ENCODE data around the gene DLGAP1.

DLGAP1 gene

DNA sequence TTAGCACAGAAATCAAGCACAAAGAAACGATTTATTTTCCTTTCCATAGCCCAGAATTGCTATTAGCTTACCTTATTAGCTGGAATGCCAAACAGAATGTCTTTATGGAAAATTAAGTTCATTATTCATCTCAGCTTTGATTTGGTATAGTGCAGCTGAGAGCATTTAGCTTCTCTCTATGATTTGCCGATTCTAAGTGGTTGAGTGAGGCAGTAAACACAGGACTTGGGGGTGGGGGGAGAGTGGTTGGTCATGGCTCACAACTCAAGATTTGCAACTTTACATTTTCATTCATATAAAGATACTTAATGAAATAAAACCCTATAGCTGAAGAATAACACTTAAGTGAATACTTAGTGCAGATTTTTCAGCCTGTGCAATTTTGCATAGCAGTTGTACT is 609.9 kb downstream of the DLGAP1 start:
- Histone ChIP-seq H3K36me3 (ENCODE audit: control insufficient read depth in 2 of 2, insufficient read depth in 1 of 2, low read length in 2 of 2) (no peaks in the 10 kb centered on the region), H3K4me3 (ENCODE audit: low read depth, low read length) (no peak overlapping the region), H3K4me1 (ENCODE audit: control insufficient read depth, insufficient read depth, low read length) (no peaks in the 10 kb centered on the region), H3K9me3 (ENCODE audit: control insufficient read depth, insufficient read depth, low read depth, low read length) (no peaks in the 10 kb centered on the region), H3K27ac (ENCODE audit: extremely low read depth, low read depth, low read length) (no peak overlapping the region)
- ChIA-PET CTCF (interaction anchor here (0.6 to 1.6 kb wide), 5 partner anchors 23 to 150 kb away, joined by 3 to 6 read pairs (median 4); no protein-coding TSS in a partner anchor), POLR2A (interaction anchor here (0.6 kb wide), 1 partner anchor 46 kb away, joined by 5 read pairs; no protein-coding TSS in a partner anchor)
- TF ChIP-seq IKZF3 (tag by site-specific recombination; IDR thresholded peaks at IDR 0.05), result no peak
- no peak for TF ChIP-seq HOXA7 (CRISPR knock-in tag; IDR thresholded peaks at IDR 0.05; ENCODE audit: borderline replicate concordance)
- TF ChIP-seq ZNF335 (tag by site-specific recombination; conservative IDR thresholded peaks at IDR 0.05), result no peak
- TF ChIP-seq ZNF626 (tag by site-specific recombination; IDR thresholded peaks at IDR 0.05), result no peak
- TF ChIP-seq, protein P1, sequence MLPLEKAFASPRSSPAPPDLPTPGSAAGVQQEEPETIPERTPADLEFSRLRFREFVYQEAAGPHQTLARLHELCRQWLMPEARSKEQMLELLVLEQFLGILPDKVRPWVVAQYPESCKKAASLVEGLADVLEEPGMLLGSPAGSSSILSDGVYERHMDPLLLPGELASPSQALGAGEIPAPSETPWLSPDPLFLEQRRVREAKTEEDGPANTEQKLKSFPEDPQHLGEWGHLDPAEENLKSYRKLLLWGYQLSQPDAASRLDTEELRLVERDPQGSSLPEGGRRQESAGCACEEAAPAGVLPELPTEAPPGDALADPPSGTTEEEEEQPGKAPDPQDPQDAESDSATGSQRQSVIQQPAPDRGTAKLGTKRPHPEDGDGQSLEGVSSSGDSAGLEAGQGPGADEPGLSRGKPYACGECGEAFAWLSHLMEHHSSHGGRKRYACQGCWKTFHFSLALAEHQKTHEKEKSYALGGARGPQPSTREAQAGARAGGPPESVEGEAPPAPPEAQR (tag by site-specific recombination; IDR thresholded peaks at IDR 0.05), result no peak
- TF ChIP-seq ZBTB1 (tag by site-specific recombination; IDR thresholded peaks at IDR 0.05), result no peak
- TF ChIP-seq ZNF558 (tag by site-specific recombination; IDR thresholded peaks at IDR 0.05), result no peak
- no peak for TF ChIP-seq GLIS2 (tag by site-specific recombination; IDR thresholded peaks at IDR 0.05)
- no peak for TF ChIP-seq ZNF560 (tag by site-specific recombination; IDR thresholded peaks at IDR 0.05; ENCODE audit: borderline replicate concordance)

DNA sequence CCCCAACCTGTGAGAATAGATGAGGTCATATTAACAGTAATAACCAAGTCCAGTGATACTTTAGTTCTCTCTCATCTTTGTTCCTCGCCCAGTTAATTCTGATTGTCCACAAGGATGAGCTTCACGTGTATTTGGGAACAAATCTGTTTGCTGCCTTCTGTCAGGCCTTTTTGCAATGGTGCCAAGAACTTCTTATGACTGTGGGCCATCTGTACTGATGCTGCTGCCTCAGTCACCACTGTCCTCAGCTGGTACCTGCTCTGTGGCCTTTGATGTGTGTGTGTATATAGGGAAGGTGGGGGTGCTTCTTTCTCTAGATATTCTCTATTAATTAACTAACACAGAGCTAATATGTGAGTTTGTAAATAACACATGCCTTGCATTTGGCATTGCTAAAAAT is 612.3 kb downstream of the DLGAP1 start:
- Histone ChIP-seq H3K36me3 (ENCODE audit: control insufficient read depth in 2 of 2, insufficient read depth in 1 of 2, low read length in 2 of 2) (no peaks in the 10 kb centered on the region), H3K27ac (ENCODE audit: extremely low read depth, low read depth, low read length) (no peak overlapping the region)
- CTCF ChIA-PET, result interaction anchor here (0.9 to 1.7 kb wide), 2 partner anchors 152 to 177 kb away, joined by 3 read pairs; no protein-coding TSS in a partner anchor

DNA sequence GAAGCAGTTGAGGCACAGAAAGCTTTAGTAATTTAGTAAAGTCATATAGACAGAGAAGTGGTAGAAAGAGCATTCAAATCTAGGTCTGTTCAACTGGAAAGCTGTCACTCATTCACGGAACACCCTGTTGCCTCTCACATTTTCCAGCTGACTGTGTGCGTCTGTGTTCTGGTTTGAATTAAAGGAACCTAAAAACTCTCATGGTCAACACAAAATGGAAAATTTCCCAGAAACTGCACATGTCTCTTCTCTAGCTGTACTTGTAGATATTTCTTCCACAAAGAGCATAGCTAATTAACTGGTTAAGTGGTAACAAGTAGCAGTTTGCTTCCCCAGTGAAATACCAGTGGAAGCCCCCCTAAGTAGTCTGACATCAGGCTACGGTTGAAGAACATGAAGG is 614.3 kb downstream of the DLGAP1 start:
- H3K9me3 ChIP-seq (ENCODE audit: control insufficient read depth, insufficient read depth, low read depth, low read length), result no peaks in the 10 kb centered on the region
- H3K27ac ChIP-seq (ENCODE audit: extremely low read depth, low read depth, low read length), result no peak overlapping the region
- TF ChIP-seq SP3 (tag by site-specific recombination; IDR thresholded peaks at IDR 0.05), result no peak
- TF ChIP-seq ZNF654 (tag by site-specific recombination; IDR thresholded peaks at IDR 0.05; ENCODE audit: low read depth), result no peak
- no peak for TF ChIP-seq SALL2 (tag by site-specific recombination; IDR thresholded peaks at IDR 0.05; ENCODE audit: borderline replicate concordance)
- TF ChIP-seq ZNF48 (tag by site-specific recombination; IDR thresholded peaks at IDR 0.05), result no peak
- TF ChIP-seq HOXD13 (CRISPR knock-in tag; IDR thresholded peaks at IDR 0.05; ENCODE audit: borderline replicate concordance), result no peak
- no peak for TF ChIP-seq ZSCAN23 (tag by site-specific recombination; IDR thresholded peaks at IDR 0.05)
- TF ChIP-seq ZNF677 (tag by site-specific recombination; IDR thresholded peaks at IDR 0.05), result no peak
- TF ChIP-seq HOXC10 (CRISPR knock-in tag; IDR thresholded peaks at IDR 0.05), result no peak
- TF ChIP-seq ZNF416 (tag by site-specific recombination; IDR thresholded peaks at IDR 0.05), result no peak
- no peak for TF ChIP-seq YY2 (tag by site-specific recombination; IDR thresholded peaks at IDR 0.05)
- TF ChIP-seq, protein P2, sequence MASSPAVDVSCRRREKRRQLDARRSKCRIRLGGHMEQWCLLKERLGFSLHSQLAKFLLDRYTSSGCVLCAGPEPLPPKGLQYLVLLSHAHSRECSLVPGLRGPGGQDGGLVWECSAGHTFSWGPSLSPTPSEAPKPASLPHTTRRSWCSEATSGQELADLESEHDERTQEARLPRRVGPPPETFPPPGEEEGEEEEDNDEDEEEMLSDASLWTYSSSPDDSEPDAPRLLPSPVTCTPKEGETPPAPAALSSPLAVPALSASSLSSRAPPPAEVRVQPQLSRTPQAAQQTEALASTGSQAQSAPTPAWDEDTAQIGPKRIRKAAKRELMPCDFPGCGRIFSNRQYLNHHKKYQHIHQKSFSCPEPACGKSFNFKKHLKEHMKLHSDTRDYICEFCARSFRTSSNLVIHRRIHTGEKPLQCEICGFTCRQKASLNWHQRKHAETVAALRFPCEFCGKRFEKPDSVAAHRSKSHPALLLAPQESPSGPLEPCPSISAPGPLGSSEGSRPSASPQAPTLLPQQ (tag by site-specific recombination; IDR thresholded peaks at IDR 0.05), result no peak
- H3K36me3 ChIP-seq (ENCODE audit: control insufficient read depth in 2 of 2, insufficient read depth in 1 of 2, low read length in 2 of 2), result no peaks in the 10 kb centered on the region
- H3K4me1 ChIP-seq (ENCODE audit: control insufficient read depth, insufficient read depth, low read length), result no peaks in the 10 kb centered on the region
- ChIA-PET POLR2A (no interaction called here), CTCF (interaction anchor here (0.7 to 1.3 kb wide), 3 partner anchors 29 to 123 kb away, joined by 3 to 4 read pairs (median 3); no protein-coding TSS in a partner anchor)
- H3K4me3 ChIP-seq (ENCODE audit: low read depth, low read length), result no peak overlapping the region

More for the DNA sequence above, 612.3 kb downstream of the DLGAP1 start:
- no peak overlapping the region for H3K4me3 ChIP-seq (ENCODE audit: low read depth, low read length)
- POLR2A ChIA-PET, result no interaction called here
- no peaks in the 10 kb centered on the region for H3K4me1 ChIP-seq (ENCODE audit: control insufficient read depth, insufficient read depth, low read length)
- H3K9me3 ChIP-seq (ENCODE audit: control insufficient read depth, insufficient read depth, low read depth, low read length), result no peaks in the 10 kb centered on the region
- TF ChIP-seq ZNF239 (tag by site-specific recombination; IDR thresholded peaks at IDR 0.05) (no peak), SCRT1 (tag by site-specific recombination; IDR thresholded peaks at IDR 0.05; ENCODE audit: borderline replicate concordance) (no peak), ZNF416 (tag by site-specific recombination; IDR thresholded peaks at IDR 0.05) (no peak), ZNF548 (tag by site-specific recombination; IDR thresholded peaks at IDR 0.05) (no peak), SP2 (tag by site-specific recombination; IDR thresholded peaks at IDR 0.05) (no peak), ZNF335 (tag by site-specific recombination; conservative IDR thresholded peaks at IDR 0.05) (no peak), ZNF677 (tag by site-specific recombination; IDR thresholded peaks at IDR 0.05) (no peak), YY1 (tag by site-specific recombination; IDR thresholded peaks at IDR 0.05) (no peak), ZNF830 (tag by site-specific recombination; IDR thresholded peaks at IDR 0.05; ENCODE audit: low read depth) (no peak), ZNF555 (tag by site-specific recombination; conservative IDR thresholded peaks at IDR 0.05) (no peak)
- TF ChIP-seq, protein P3, sequence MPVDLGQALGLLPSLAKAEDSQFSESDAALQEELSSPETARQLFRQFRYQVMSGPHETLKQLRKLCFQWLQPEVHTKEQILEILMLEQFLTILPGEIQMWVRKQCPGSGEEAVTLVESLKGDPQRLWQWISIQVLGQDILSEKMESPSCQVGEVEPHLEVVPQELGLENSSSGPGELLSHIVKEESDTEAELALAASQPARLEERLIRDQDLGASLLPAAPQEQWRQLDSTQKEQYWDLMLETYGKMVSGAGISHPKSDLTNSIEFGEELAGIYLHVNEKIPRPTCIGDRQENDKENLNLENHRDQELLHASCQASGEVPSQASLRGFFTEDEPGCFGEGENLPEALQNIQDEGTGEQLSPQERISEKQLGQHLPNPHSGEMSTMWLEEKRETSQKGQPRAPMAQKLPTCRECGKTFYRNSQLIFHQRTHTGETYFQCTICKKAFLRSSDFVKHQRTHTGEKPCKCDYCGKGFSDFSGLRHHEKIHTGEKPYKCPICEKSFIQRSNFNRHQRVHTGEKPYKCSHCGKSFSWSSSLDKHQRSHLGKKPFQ (tag by site-specific recombination; IDR thresholded peaks at IDR 0.05), result no peak
- TF ChIP-seq, protein P4, sequence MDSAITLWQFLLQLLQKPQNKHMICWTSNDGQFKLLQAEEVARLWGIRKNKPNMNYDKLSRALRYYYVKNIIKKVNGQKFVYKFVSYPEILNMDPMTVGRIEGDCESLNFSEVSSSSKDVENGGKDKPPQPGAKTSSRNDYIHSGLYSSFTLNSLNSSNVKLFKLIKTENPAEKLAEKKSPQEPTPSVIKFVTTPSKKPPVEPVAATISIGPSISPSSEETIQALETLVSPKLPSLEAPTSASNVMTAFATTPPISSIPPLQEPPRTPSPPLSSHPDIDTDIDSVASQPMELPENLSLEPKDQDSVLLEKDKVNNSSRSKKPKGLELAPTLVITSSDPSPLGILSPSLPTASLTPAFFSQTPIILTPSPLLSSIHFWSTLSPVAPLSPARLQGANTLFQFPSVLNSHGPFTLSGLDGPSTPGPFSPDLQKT (IDR thresholded peaks at IDR 0.05; ENCODE audit: borderline replicate concordance, low read depth, low read length), result no peak
